ENCODE results near the gene CCL24.

GRCh38 chr7:75771224-75771623 is 42.4 kb downstream of the CCL24 start:
- TF ChIP-seq POLR2A (IDR thresholded peaks at IDR 0.05) (no peak), CTCF (IDR thresholded peaks at IDR 0.05) (no peak), EP300 (IDR thresholded peaks at IDR 0.05) (no peak), POLR2AphosphoS5 (IDR thresholded peaks at IDR 0.05) (no peak)
